ENCODE results near the gene EML3.
A peak's percentile ranks its signal among the peaks of the same experiment; 100 is the strongest.
"Not testable (repeated sequence)": the region's sequence is repeated elsewhere in the genome, so short reads cannot be mapped to it uniquely, and the experiment has no call there.

The EML3 gene

GRCh38 chr11:62616957-62617356 is 4.4 kb upstream of the EML3 start:
- not testable (repeated sequence) for DNase-seq (ENCODE audit: low spot score)

- no peak for DNase-seq (ENCODE audit: low spot score)
Measured at GRCh38 chr11:62615521-62615920, 2.9 kb upstream of the EML3 start.

GRCh38 chr11:62614275-62614674 is 1.7 kb upstream of the EML3 start:
- DNase-seq (ENCODE audit: low spot score), result no peak

GRCh38 chr11:62613291-62613778 is 760 bp upstream of the EML3 start:
- DNase-seq (ENCODE audit: low spot score), result no peak

GRCh38 chr11:62611705-62612365 is 740 bp downstream of the EML3 start:
- peak; percentile 76 for DNase-seq (ENCODE audit: low spot score)

- DNase-seq (ENCODE audit: low spot score), result no peak
Measured at GRCh38 chr11:62610814-62611704, 1.5 kb downstream of the EML3 start.

GRCh38 chr11:62610403-62610802 is 2.2 kb downstream of the EML3 start:
- no peak for DNase-seq (ENCODE audit: low spot score)

GRCh38 chr11:62608776-62609175 is 3.8 kb downstream of the EML3 start:
- DNase-seq (ENCODE audit: low spot score), result no peak

GRCh38 chr11:62607714-62608113 is 4.9 kb downstream of the EML3 start:
- no peak for DNase-seq (ENCODE audit: low spot score)

- DNase-seq (ENCODE audit: low spot score), result no peak
Measured at GRCh38 chr11:62605902-62606301, 6.7 kb downstream of the EML3 start.

- no peak for DNase-seq (ENCODE audit: low spot score)
Measured at GRCh38 chr11:62605467-62605866, 7.1 kb downstream of the EML3 start.

- no peak for DNase-seq (ENCODE audit: low spot score)
Measured at GRCh38 chr11:62604460-62605120, 8.0 kb downstream of the EML3 start.

GRCh38 chr11:62603776-62604299 is 8.7 kb downstream of the EML3 start:
- no peak for DNase-seq (ENCODE audit: low spot score)

GRCh38 chr11:62603072-62603408 is 9.5 kb downstream of the EML3 start:
- DNase-seq (ENCODE audit: low spot score), result no peak

- DNase-seq (ENCODE audit: low spot score), result peak; percentile 85
Measured at GRCh38 chr11:62602141-62603071, 10.2 kb downstream of the EML3 start.

GRCh38 chr11:62601372-62602140 is 11.0 kb downstream of the EML3 start, which contains the start of gene MTA2:
Gene MTA2 (minus strand): TSS chr11:62601865. CDS start chr11:62601450, 415 bp downstream.
- peak; percentile 98 for DNase-seq (ENCODE audit: low spot score)

- peak; percentile 43 for DNase-seq (ENCODE audit: low spot score)
Measured at GRCh38 chr11:62601122-62601371, 11.5 kb downstream of the EML3 start.

GRCh38 chr11:62600367-62601121 is 12.0 kb downstream of the EML3 start:
- no peak for DNase-seq (ENCODE audit: low spot score)

- no peak for DNase-seq (ENCODE audit: low spot score)
Measured at GRCh38 chr11:62599901-62600300, 12.7 kb downstream of the EML3 start.

GRCh38 chr11:62599069-62599696 is 13.4 kb downstream of the EML3 start:
- DNase-seq (ENCODE audit: low spot score), result peak; percentile 98
